CD4-positive, alpha-beta T cell treated with Interleukin-6 at 100 ng/mL for 8 hours (primary cell): ENCODE measurements around the gene C17orf50.
"Not testable (repeated sequence)": the region's sequence is repeated elsewhere in the genome, so short reads cannot be mapped to it uniquely, and the experiment has no call there.

Experiments used
- DNase-seq: peaks from one replicate; pipeline ENCODE4 v3.0.0-alpha.2; 2020; ENCODE audit warnings: mixed read lengths, low spot score

Gene C17orf50

DNA sequence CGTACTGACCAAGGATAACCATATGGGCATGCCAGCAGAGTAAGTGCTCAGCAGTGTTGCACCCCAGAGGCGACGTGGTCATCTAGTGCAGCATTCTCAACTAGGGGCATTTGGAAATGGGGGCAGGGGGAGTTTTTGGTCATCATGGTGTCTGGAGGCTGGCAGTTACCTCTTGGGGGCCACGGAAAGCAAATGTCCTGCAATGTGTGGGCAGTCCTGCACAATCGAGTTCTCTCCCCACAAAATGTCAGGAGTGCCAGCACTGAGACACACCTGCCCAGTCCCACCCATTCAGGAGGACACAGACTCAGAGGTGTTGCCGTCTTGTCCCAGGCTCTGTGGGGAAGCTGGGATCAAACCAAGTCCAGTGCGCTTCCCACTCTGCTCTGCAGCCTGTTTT lies 26.3 kb upstream of the C17orf50 start:
- no peak for DNase-seq

DNA sequence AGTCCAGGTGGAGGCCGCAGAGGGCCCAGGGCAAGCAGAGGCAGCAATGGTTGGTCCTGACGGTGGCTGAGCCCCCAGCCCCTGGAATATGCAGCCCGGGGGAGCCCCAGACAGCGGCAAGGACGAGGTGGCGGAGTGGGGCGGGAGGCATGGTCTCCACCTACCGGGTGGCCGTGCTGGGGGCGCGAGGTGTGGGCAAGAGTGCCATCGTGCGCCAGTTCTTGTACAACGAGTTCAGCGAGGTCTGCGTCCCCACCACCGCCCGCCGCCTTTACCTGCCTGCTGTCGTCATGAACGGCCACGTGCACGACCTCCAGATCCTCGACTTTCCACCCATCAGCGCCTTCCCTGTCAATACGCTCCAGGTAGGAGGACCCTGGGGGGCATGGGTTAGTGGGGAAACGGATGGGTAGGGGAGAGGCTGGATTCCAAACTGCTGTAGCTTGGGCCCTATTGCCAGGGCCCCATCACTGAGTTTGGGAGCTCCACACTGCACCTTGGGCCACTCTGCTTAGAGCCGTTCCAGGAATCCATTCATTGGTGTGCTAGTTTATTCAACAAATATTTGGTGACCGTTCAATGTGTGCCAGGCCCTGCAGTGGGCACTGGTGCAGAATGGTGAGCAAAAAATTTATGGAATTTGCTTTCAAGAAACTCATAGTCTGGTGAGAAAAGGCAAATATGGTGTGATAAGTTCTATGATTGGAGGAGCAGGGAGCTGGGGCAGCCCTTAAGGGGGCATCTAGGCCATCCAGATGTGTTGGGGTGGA lies 25.5 kb upstream of the C17orf50 start:
- DNase-seq: no peak

GRCh38 chr17:35736236-35736635 lies 24.5 kb upstream of the C17orf50 start:
- DNase-seq: no peak

DNA sequence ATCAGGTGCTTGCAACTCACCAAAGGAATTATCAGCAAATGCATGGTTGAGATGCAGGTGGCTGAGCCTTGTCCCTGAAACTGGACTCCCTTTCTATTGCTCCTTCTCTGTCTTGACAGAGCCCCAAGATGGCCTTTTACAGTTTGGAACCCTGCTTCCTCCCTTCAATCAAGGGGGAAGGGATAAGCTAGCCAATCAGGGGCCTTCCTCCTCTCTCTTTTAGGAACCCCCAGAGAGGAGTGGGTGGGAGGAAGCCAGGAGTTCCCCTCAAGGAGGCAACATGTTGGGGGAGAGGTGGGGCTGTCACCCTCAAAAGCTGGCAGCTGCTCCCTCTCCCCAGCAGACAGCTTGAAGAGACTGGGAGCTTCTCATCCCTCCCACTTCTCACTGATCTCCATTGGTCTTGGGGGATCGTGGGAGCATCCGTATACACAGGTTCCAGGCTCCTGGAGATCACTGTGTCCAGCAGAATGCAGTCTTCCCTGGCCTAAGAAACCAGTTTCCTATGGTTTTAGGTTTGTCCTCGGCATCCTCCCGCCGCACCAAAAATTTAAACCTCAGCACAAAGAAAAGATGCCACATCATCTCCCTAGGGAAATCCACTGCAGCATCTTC lies 22.1 kb upstream of the C17orf50 start:
- DNase-seq: no peak

GRCh38 chr17:35740216-35740615 lies 20.5 kb upstream of the C17orf50 start:
- DNase-seq: no peak

- DNase-seq: no peak
Measured at GRCh38 chr17:35740997-35741931, 19.4 kb upstream of the C17orf50 start.

- no peak for DNase-seq
Measured at GRCh38 chr17:35742496-35742895, 18.2 kb upstream of the C17orf50 start.

DNA sequence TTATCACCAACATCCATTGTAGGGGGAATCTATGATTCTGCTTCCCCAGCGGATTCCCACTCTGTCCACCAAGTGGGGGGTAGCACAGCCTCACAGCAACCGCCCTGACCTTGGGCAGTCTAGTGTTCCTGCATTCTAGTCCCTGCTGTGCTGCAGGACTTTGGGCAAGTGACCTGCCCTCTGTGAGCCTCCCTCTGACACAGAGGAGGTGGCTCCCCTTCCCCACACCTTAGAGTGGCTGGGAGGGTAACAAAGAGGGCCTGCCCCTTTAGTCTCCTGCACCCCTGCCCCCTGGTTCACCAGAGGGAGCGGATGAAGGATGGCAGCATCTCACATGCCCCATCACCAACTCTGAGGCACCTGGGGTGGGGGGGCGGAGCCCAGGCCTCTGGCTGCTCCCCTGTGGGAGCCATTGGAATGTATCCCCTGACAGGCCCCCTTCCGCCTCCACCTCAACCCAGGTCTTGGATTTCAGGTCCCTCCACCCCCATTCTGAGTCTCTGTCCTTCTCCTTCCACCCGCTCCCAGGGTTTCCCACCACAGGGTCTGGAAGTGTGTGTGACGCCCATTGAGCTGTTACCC lies 17.7 kb upstream of the C17orf50 start:
- no peak for DNase-seq

DNA sequence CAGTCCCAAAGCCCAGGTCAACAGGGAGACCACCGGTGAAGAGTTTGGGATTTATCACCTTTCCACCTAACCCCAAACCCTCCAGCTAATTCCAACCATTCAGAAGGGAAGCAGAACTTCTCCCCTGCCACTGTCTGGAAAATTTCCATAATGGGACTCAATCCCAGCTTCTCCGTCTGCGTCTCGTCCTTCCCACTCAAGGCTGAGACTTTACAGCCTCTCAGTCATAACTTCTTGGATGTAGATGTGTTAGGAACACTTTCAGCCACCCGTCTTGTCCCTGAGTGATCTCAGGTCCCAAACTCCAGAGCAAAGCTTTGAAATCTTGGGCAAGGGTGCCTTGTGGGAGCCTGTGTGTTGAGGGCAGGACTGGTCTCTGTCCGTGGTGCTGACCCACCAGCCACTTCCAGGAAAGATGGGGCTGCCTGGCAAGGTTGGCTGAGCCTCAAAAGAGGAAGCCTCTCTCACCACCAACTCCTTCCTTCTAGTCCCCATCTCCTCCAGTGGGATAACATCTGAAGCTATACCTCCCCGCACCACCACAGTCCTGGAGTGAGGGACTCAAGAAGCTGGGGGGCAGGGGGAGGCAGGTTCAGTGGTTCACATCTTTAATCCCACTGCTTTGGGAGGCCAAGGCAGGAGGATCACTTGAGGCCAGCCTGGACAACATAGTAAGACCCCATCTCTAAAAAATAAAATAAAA lies 16.9 kb upstream of the C17orf50 start:
- no peak for DNase-seq

DNA sequence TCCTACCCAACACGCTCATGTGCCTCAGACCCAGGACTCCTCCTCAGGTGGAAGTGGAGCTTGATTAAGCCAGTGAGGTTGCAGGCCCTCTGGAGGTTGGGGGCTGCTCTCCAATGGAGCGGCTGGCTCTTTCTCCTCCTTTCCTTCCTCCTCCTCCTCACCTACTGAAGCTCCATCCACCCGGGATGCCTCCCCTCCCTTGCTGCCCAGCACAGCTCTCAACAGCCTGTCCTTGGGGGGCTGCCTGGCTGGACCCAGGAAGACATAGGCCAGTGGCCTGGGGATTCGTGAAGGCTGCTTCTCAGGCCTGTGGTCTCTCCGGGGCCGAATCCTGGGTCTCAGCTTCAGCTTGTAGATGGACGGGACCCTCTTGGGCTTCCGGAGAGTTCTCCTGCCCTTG lies 15.9 kb upstream of the C17orf50 start:
- no peak for DNase-seq

- DNase-seq: no peak
Measured at GRCh38 chr17:35745246-35745645, 15.4 kb upstream of the C17orf50 start.

DNA sequence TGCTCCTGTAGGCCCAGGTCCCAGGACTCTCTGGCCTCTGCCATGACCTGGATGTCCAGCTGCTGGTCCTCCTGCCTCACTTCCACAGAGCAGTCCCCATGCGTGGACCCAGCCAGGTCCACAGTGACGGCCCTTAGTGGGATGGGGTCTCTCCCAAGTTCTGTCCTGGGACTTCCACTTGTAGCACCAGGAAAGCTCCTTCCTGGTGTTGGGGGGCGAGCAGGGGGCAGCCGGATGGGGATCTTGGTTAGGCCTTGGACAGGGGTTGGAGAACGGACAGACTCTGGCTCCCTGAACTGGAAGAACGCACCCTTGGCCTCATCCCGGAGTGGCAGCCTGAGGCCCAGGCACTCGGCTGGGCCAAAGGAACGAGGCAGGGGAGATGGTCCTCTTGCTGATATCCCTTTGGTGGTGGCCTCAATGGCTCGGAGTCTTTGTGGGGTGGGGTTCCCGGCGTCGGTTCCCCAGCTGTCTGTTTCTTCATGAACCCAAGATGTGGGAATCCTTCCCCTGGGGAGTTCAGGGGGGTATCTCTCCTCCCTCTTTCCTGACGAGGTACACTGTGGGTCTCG lies 14.9 kb upstream of the C17orf50 start:
- no peak for DNase-seq

- peak; percentile 73 for DNase-seq
Measured at GRCh38 chr17:35747540-35748017, 13.1 kb upstream of the C17orf50 start.

DNA sequence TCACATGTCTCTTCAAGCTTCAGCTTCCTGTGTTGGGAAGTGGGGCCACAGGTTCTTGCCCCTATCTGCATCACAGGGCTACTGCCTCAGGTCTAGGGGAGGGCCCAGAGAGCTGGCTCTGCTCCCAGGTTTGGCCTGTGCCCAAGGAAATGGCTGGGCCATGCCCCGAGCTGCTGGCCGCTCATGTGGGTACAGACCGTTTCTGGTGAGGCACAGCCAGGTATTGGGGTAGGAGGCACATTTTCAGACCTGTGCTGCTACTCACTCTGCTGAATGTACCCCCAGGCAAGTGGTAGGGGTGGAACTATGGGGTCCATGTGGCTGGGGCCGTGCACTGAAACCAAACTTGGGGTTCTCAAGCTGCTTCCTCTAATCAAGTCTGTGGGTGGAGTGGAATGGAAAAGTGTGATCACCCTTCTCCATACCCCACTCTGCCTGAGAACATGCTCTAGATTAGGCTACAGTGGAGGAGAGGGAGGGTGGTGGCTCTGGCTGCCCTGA lies 12.3 kb upstream of the C17orf50 start:
- DNase-seq: no peak

GRCh38 chr17:35748979-35749378 lies 11.7 kb upstream of the C17orf50 start:
- no peak for DNase-seq

DNA sequence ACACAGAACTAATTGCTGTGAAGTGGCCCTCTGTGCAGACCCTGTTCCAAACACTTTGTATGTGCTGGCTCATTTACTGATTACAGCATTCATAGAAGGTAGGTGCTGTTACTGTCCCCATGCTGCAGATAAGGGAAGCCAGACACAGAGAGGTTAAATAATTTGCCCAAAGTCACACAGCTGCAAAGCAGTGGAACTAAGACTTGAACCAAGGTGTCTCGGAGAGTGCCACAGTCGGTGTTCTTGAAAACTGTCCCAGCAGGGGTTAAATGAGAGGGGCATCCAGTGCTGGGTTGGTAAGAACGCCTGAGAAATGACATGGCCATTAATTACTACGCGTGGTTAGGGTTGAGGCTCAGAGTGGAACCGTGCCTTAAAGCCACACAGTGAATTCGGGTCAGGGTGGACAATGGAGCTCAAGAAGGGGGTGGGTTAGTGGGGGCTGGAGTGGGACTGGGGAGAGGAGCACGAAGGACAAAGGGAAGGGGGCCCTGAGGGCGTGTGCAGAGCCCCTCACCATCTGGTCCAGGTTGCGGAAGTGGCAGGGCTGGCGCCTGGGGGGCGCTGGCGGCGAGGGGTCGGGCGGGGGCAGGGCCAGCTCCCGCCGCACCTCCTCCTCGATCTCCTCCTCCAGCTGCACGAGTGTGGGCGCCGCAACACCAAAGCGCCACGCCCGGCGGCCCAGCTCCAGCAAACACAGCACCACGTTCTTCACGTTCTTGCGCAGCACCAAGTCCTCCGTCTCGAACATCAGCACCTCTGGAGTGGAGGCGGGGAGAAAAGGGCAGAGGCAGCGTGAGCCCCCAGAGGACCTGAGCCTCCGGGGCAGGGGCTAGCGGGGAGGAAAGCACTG lies 10.9 kb upstream of the C17orf50 start:
- no peak for DNase-seq

DNA sequence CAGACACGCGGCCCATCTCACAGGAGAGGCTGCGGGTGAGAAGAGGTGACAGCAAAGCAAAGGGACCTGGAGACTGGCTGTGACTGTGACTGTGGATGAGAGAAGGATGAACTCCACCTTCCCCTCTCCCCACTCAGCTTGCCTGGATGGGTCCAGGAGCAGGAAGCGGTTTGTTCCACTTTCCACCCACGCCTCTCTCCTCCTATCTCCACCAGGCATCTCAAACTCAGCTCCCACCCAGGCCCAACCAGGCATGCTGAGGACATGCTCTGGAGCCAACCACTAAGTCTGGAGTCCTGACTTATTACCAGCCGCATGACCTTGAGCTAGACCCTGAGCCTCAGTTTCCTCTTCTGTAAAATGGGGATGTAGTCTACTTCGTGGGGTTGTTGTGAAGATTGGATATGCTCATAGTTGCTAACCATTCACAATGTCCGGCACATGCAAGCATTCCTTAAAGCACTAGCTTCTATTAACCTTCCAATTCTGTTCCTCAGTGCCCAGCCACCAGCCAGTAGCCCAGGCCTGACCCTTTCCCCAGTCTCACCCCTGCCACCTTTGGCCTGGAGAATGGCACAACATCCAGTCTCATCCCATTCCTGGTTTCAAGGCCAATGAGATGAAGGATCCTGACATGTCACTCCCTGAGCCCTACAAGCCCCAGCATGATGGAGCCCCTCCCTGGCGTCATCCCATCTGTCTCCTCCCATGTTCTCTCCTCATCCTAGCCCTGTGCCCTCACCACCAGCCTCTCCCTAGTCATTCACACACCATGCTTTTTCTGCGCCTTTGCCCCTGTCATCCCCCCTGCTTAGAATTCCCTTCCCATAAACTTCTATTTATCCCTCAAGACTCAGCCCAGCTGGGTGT lies 9.9 kb upstream of the C17orf50 start:
- no peak for DNase-seq

- DNase-seq: not testable (repeated sequence)
Measured at GRCh38 chr17:35751541-35751940, 9.1 kb upstream of the C17orf50 start.

GRCh38 chr17:35752471-35752870 lies 8.2 kb upstream of the C17orf50 start:
- DNase-seq: no peak
